Caco-2 (cell line): Measurements from ENCODE around the gene SLC38A10. TPM values are rescaled to one million over a fixed set of nuclear protein-coding genes. Genes with fewer than 3 reads are reported as not detected.

Experiments
- BruUV-seq: library from RNA; stranded (reverse); fragments of 400-500 nt; replicated peaks from 2 replicates; lab custom pipeline; 2021; lab: Mats Ljungman, UMichigan
- CTCF ChIA-PET: fragments of 300-600 bp; sonication (Branson Sonifier 250); formaldehyde crosslinking; loops from one replicate; lab custom pipeline; 2022; ENCODE audit warnings: antibody characterized with exemption; lab: Charles Lee
- POLR2A ChIA-PET: fragments of 300-600 bp; sonication (Branson Sonifier 250); formaldehyde crosslinking; loops from one replicate; lab custom pipeline; 2022; ENCODE audit warnings: antibody characterized with exemption; lab: Charles Lee
- DNase-seq, 2 experiments: peaks; one replicate each; pipeline versions ENCODE4 v3.0.0 to v3.0.0-alpha.2; 2020 to 2022
- H3K27me3 ChIP-seq: replicated peaks from 2 replicates; pipeline ENCODE4 v1.6.0; 2011; ENCODE audit warnings: low read length; ENCODE audit not compliant: control insufficient read depth, insufficient read depth
- H3K36me3 ChIP-seq: 2 replicates; pipeline ENCODE4 v1.5.1; 2011; ENCODE audit warnings: low read length; ENCODE audit not compliant: control insufficient read depth, insufficient read depth
- H3K4me1 ChIP-seq: fragments of 250-450 bp; sonication (Bioruptor Pico); 2 replicates; pipeline ENCODE4 v1.5.1; 2020; ENCODE audit warnings: mild to moderate bottlenecking
- H3K4me3 ChIP-seq: 2 replicates; pipeline ENCODE4 v1.5.1; 2011; ENCODE audit warnings: low read depth, mild to moderate bottlenecking, control low read depth, low read length
- H3K9me3 ChIP-seq: fragments of 250-450 bp; sonication (Bioruptor Pico); 2 replicates; pipeline ENCODE4 v1.5.1; 2020; ENCODE audit warnings: mild to moderate bottlenecking, moderate library complexity
- H3K27ac Mint-ChIP-seq: one replicate; pipeline ENCODE4 v1.8.0; 2022; ENCODE audit warnings: mixed read lengths; ENCODE audit not compliant: unreplicated experiment
- H3K27me3 Mint-ChIP-seq: one replicate; pipeline ENCODE4 v1.8.0; 2022; ENCODE audit warnings: mixed read lengths; ENCODE audit not compliant: insufficient read depth, unreplicated experiment
- H3K36me3 Mint-ChIP-seq: one replicate; pipeline ENCODE4 v1.8.0; 2022; ENCODE audit warnings: mild to moderate bottlenecking, mixed read lengths; ENCODE audit not compliant: insufficient read depth, unreplicated experiment
- H3K4me1 Mint-ChIP-seq: one replicate; pipeline ENCODE4 v1.8.0; 2022; ENCODE audit warnings: low read depth, mixed read lengths; ENCODE audit not compliant: unreplicated experiment
- H3K4me3 Mint-ChIP-seq: one replicate; pipeline ENCODE4 v1.8.0; 2022; ENCODE audit warnings: mild to moderate bottlenecking, moderate library complexity, mixed read lengths; ENCODE audit not compliant: unreplicated experiment
- H3K9me3 Mint-ChIP-seq: one replicate; pipeline ENCODE4 v1.8.0; 2022; ENCODE audit warnings: mixed read lengths; ENCODE audit not compliant: unreplicated experiment
- intact Hi-C: fragments of 100-400 bp; cut with micrococcal nuclease; formaldehyde crosslinking; loops from one replicate; pipeline ENCODE4 v1.10.0; 2022; ENCODE audit not compliant: unreplicated experiment
- total RNA-seq: library from RNA; stranded (reverse); gene quantifications from 2 replicates; pipeline ENCODE4 v1.2.3, GENCODE V29; 2022
- TF ChIP-seq, protein P1 (sequence below), 2 experiments: fragments of 200-600 bp in 1 of 2; IDR thresholded peaks; 1 replicate in 1 of 2; 2 replicates in 1 of 2; pipeline versions ENCODE4 v1.5.1 to v1.8.0; 2011 to 2022; ENCODE audit warnings: antibody characterized with exemption in 1 of 2, control low read depth in 1 of 2, inconsistent platforms in 1 of 2, low read depth in 1 of 2, low read length in 1 of 2, mild to moderate bottlenecking in 1 of 2, moderate library complexity in 1 of 2; ENCODE audit not compliant: insufficient read depth in 1 of 2, severe bottlenecking in 1 of 2, unreplicated experiment in 1 of 2

The SLC38A10 gene
- total RNA-seq, 1 experiment from 2014 or later: 137 TPM

DNA sequence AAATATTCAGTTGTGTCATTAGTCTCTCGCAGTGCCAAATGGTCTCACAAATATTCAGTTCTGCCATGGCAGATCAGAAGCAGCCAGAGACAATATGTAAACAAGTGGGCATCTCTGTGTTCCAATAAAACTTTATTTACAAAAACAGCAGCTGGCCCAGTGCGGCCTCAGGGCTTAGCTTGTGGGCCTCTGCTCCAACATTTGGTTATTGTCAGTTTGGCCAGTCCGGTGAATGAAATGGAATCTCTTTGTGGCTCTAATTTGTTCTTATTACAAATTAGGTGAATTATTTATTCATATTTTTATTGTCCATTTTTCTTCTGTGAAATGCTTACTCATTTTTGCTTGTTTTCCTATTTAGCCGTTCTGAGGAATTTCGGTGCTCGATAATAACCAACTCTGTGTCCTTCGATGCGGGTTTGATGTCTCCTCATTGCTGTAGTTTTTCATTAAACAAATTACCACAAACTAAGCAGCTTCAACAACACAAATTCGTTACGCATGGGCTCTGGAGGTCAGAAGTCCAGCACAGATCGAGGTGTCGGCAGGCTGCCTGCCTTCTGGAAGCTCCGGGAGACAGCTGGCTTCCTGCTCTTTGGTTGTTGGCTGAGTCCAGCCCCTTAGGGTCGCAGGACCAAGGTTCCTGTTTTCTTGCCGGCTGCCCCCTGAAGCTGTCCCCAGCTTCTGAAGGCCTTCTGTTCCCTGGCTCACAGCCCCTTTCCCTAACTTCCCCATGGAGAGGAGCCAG is 4.1 kb upstream of the SLC38A10 start:
- TF ChIP-seq, protein P1, sequence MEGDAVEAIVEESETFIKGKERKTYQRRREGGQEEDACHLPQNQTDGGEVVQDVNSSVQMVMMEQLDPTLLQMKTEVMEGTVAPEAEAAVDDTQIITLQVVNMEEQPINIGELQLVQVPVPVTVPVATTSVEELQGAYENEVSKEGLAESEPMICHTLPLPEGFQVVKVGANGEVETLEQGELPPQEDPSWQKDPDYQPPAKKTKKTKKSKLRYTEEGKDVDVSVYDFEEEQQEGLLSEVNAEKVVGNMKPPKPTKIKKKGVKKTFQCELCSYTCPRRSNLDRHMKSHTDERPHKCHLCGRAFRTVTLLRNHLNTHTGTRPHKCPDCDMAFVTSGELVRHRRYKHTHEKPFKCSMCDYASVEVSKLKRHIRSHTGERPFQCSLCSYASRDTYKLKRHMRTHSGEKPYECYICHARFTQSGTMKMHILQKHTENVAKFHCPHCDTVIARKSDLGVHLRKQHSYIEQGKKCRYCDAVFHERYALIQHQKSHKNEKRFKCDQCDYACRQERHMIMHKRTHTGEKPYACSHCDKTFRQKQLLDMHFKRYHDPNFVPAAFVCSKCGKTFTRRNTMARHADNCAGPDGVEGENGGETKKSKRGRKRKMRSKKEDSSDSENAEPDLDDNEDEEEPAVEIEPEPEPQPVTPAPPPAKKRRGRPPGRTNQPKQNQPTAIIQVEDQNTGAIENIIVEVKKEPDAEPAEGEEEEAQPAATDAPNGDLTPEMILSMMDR (IDR thresholded peaks at IDR 0.05; ENCODE audit: insufficient read depth in 1 of 2, low read depth in 1 of 2, low read length in 1 of 2, severe bottlenecking in 1 of 2, unreplicated experiment in 1 of 2): no peak
- Histone ChIP-seq H3K4me1 (peaks cover 9% of the 10 kb centered on the region; the same call in 1 of the 2 replicates), H3K4me3 (no peak overlapping the region), H3K36me3 (no peaks in the 10 kb centered on the region), H3K27me3 (no peaks in the 10 kb centered on the region), H3K9me3 (no peaks in the 10 kb centered on the region)
- no peak for DNase-seq
- peaks cover 12% of the 10 kb centered on the region for H3K4me1 Mint-ChIP-seq
- H3K27ac Mint-ChIP-seq: no peak overlapping the region
- no peaks in the 10 kb centered on the region for H3K9me3 Mint-ChIP-seq
- peaks cover 12% of the 10 kb centered on the region for H3K36me3 Mint-ChIP-seq
- intact Hi-C loops: loop anchor here (5.0 kb wide), 1 partner anchor 42 kb away; no protein-coding TSS in a partner anchor
- H3K27me3 Mint-ChIP-seq: no peaks in the 10 kb centered on the region
- H3K4me3 Mint-ChIP-seq: no peak overlapping the region
- BruUV-seq: no TSS peak
- ChIA-PET POLR2A (interaction anchor here (0.5 to 1.2 kb wide), 3 partner anchors 10 to 372 kb away, joined by 5 to 6 read pairs (median 5); no protein-coding TSS in a partner anchor), CTCF (interaction anchor here (0.8 to 1.4 kb wide), 2 partner anchors 10 to 220 kb away, joined by 4 read pairs; no protein-coding TSS in a partner anchor)

DNA sequence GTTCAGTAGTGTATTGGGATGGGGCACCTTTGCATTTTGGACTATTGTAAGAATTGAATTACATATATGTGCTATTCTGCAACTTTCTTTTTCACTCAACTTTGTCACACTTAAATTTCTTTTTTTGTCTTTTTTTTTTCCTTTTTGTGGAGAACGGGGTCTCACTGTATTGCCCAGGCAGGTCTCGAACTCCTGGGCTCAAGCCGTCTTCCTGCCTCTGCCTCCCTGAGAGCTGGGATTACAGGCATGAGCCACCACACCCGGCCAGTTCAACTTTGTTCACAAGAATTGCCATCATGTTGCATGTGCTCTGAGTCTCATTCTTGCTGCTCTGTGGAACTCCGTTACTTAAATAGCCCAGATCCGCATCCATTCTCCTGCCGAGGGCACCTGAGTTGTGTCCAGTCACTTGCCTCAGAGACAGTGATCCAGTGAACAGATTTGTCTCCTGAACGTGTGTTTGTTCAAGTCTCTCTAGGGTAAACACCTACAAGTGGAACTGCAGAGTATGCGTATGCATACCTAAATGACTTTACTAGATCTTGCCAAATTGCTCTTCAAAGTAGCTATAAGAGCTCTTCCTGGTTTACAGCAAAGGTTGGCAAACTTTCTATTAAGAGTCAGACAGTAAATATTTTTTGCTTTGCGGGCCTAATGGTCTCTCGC is 3.4 kb upstream of the SLC38A10 start:
- TF ChIP-seq, protein P1 (IDR thresholded peaks at IDR 0.05; ENCODE audit: insufficient read depth in 1 of 2, low read depth in 1 of 2, low read length in 1 of 2, severe bottlenecking in 1 of 2, unreplicated experiment in 1 of 2): no peak
- no peak for DNase-seq
- no TSS peak for BruUV-seq
- Mint-ChIP-seq H3K9me3 (no peaks in the 10 kb centered on the region), H3K27ac (no peak overlapping the region), H3K4me1 (peaks cover 12% of the 10 kb centered on the region), H3K27me3 (no peaks in the 10 kb centered on the region), H3K4me3 (no peak overlapping the region), H3K36me3 (peaks cover 12% of the 10 kb centered on the region)
- POLR2A ChIA-PET: interaction anchor here (1.2 kb wide), 1 partner anchor 11 kb away, joined by 6 read pairs; no protein-coding TSS in a partner anchor
- H3K4me3 ChIP-seq: no peak overlapping the region
- H3K9me3 ChIP-seq: no peaks in the 10 kb centered on the region
- CTCF ChIA-PET: interaction anchor here (1.4 kb wide), 1 partner anchor 10 kb away, joined by 4 read pairs; no protein-coding TSS in a partner anchor
- H3K36me3 ChIP-seq: no peaks in the 10 kb centered on the region
- intact Hi-C loops: loop anchor here (5.0 kb wide), 1 partner anchor 41 kb away; no protein-coding TSS in a partner anchor
- H3K4me1 ChIP-seq: peaks cover 17% of the 10 kb centered on the region
- no peaks in the 10 kb centered on the region for H3K27me3 ChIP-seq
